GM21723 (cell line): Measurements from ENCODE around the gene GREM2.

ENCODE experiments used
- ATAC-seq: cut with Tn5 transposase; IDR thresholded peaks from one replicate; pipeline ENCODE4 v1.9.1; 2021; ENCODE audit warnings: mild to moderate bottlenecking, moderate library complexity; ENCODE audit not compliant: unreplicated experiment

GREM2 gene

GRCh38 chr1:240562779-240563178 lies 49.2 kb downstream of the GREM2 start:
- ATAC-seq: no peak

- no peak for ATAC-seq
Observed at GRCh38 chr1:240562111-240562590, 49.8 kb downstream of the GREM2 start.

- no peak for ATAC-seq
Observed at GRCh38 chr1:240559781-240560180, 52.2 kb downstream of the GREM2 start.

- no peak for ATAC-seq
Observed at GRCh38 chr1:240555524-240555923, 56.4 kb downstream of the GREM2 start.

- ATAC-seq: no peak
Observed at GRCh38 chr1:240553351-240553750, 58.6 kb downstream of the GREM2 start.

GRCh38 chr1:240539769-240540414 lies 72.1 kb downstream of the GREM2 start:
- ATAC-seq: no peak

- ATAC-seq: no peak
Observed at GRCh38 chr1:240538776-240539430, 73.1 kb downstream of the GREM2 start.

- no peak for ATAC-seq
Observed at GRCh38 chr1:240533154-240533780, 78.7 kb downstream of the GREM2 start.

GRCh38 chr1:240528591-240528990 lies 83.4 kb downstream of the GREM2 start:
- no peak for ATAC-seq

- ATAC-seq: no peak
Observed at GRCh38 chr1:240527086-240527485, 84.9 kb downstream of the GREM2 start.

GRCh38 chr1:240526312-240526711 lies 85.6 kb downstream of the GREM2 start:
- no peak for ATAC-seq

- ATAC-seq: no peak
Observed at GRCh38 chr1:240524356-240525069, 87.4 kb downstream of the GREM2 start.

GRCh38 chr1:240522122-240522822 lies 89.7 kb downstream of the GREM2 start:
- ATAC-seq: no peak

- no peak for ATAC-seq
Observed at GRCh38 chr1:240517891-240518290, 94.1 kb downstream of the GREM2 start.

- no peak for ATAC-seq
Observed at GRCh38 chr1:240516069-240516468, 95.9 kb downstream of the GREM2 start.

GRCh38 chr1:240515505-240515904 lies 96.5 kb downstream of the GREM2 start:
- no peak for ATAC-seq

GRCh38 chr1:240511789-240512188 lies 100.2 kb downstream of the GREM2 start:
- no peak for ATAC-seq

- no peak for ATAC-seq
Observed at GRCh38 chr1:240508950-240509349, 103.0 kb downstream of the GREM2 start.

GRCh38 chr1:240508201-240508600 lies 103.8 kb downstream of the GREM2 start:
- ATAC-seq: no peak

- no peak for ATAC-seq
Observed at GRCh38 chr1:240506176-240506575, 105.8 kb downstream of the GREM2 start.

GRCh38 chr1:240503558-240503957 lies 108.4 kb downstream of the GREM2 start:
- ATAC-seq: no peak
